Activated T-cell treated with anti-CD3 and anti-CD28 coated beads, Interleukin-2, amount 50 U/mL, for 72 hours (primary cell): ENCODE data around the gene C9orf85. TPM values are rescaled to one million over a fixed set of nuclear protein-coding genes. Genes with fewer than 3 reads are reported as not detected.

Experiments used
- ATAC-seq, 2 donors: fragments of 150-1000 bp; cut with Tn5 transposase; replicated peaks in 1 of 2; 2 replicates each; pipeline ENCODE4 v1.10.0; 2021; ENCODE audit warnings: moderate library complexity in 2 of 2, mild to moderate bottlenecking in 1 of 2
- DNase-seq, 2 donors: peaks; one replicate each; pipeline ENCODE4 v3.0.0; 2021 to 2022; ENCODE audit warnings: mixed read lengths in 1 of 2
- H3K27ac Mint-ChIP-seq: one replicate; pipeline ENCODE4 v1.8.0; 2022; ENCODE audit warnings: mild to moderate bottlenecking, moderate library complexity, mixed read lengths
- H3K27me3 Mint-ChIP-seq: one replicate; pipeline ENCODE4 v1.8.0; 2022; ENCODE audit warnings: low read depth, mixed read lengths
- H3K36me3 Mint-ChIP-seq, 2 donors: one replicate each; pipeline ENCODE4 v1.8.0; 2022; ENCODE audit warnings: mixed read lengths in 2 of 2, mild to moderate bottlenecking in 1 of 2; ENCODE audit not compliant: insufficient read depth in 2 of 2
- H3K4me1 Mint-ChIP-seq: one replicate; pipeline ENCODE4 v1.8.0; 2022; ENCODE audit warnings: low read depth, mixed read lengths
- H3K4me3 Mint-ChIP-seq, 2 donors: one replicate each; pipeline ENCODE4 v1.8.0; 2022; ENCODE audit warnings: mild to moderate bottlenecking in 2 of 2, mixed read lengths in 2 of 2, moderate library complexity in 2 of 2
- H3K9me3 Mint-ChIP-seq, 2 donors: one replicate each; pipeline ENCODE4 v1.8.0; 2022; ENCODE audit warnings: mixed read lengths in 2 of 2
- total RNA-seq, 2 donors: library from RNA; stranded (reverse); gene quantifications; one replicate each; pipeline ENCODE4 v1.2.3, GENCODE V29; 2022

The C9orf85 gene
- total RNA-seq, 2 donors from 2014 or later, result 13.5 to 14.1 TPM

GRCh38 chr9:72012646-72013045, 101.2 kb downstream of the C9orf85 start:
- H3K4me3 Mint-ChIP-seq, result no peak overlapping the region
- no peaks in the 10 kb centered on the region for H3K36me3 Mint-ChIP-seq
- no peak for DNase-seq
- ATAC-seq, result no peak
- no peak overlapping the region for H3K27ac Mint-ChIP-seq
- H3K27me3 Mint-ChIP-seq, result no peaks in the 10 kb centered on the region
- no peaks in the 10 kb centered on the region for H3K9me3 Mint-ChIP-seq
- H3K4me1 Mint-ChIP-seq, result peaks cover 9% of the 10 kb centered on the region

- Mint-ChIP-seq H3K4me1 (peaks cover 9% of the 10 kb centered on the region), H3K4me3 (no peak overlapping the region), H3K9me3 (no peaks in the 10 kb centered on the region), H3K27ac (no peak overlapping the region), H3K27me3 (no peaks in the 10 kb centered on the region), H3K36me3 (no peaks in the 10 kb centered on the region)
- no peak for DNase-seq
- no peak for ATAC-seq
Observed at GRCh38 chr9:72013292-72013760, 101.9 kb downstream of the C9orf85 start.

- no peak overlapping the region for H3K4me3 Mint-ChIP-seq
Observed at GRCh38 chr9:72022841-72023240, 111.4 kb downstream of the C9orf85 start.

More at GRCh38 chr9:72022841-72023240, 111.4 kb downstream of the C9orf85 start:
- no peaks in the 10 kb centered on the region for H3K9me3 Mint-ChIP-seq
- no peak for DNase-seq
- no peaks in the 10 kb centered on the region for H3K4me1 Mint-ChIP-seq
- no peak for ATAC-seq
- no peak overlapping the region for H3K27ac Mint-ChIP-seq
- no peaks in the 10 kb centered on the region for H3K36me3 Mint-ChIP-seq
- H3K27me3 Mint-ChIP-seq, result no peaks in the 10 kb centered on the region

Other genes with a start within 250 kb of the C9orf85 start
- gene CEMIP2, start 143.1 kb upstream of the C9orf85 start, total RNA-seq, result 10 to 100 TPM; 46.7 to 62.2 TPM
- 10 to 100 TPM; 15.4 to 16.2 TPM for gene ABHD17B, start 446 bp upstream of the C9orf85 start, total RNA-seq
- gene C9orf57, start 149.0 kb downstream of the C9orf85 start, total RNA-seq, result not detected
- not detected for gene GDA, start 237.8 kb downstream of the C9orf85 start, total RNA-seq